Sigmoid colon (tissue), 7 donors: ENCODE measurements around the gene PLA2G5. TPM values are rescaled to one million over a fixed set of nuclear protein-coding genes. Genes with fewer than 3 reads are reported as not detected.

Source experiments
- DNase-seq: peaks from one replicate; pipeline ENCODE4 v3.0.0-alpha.2; 2019
- H3K27ac ChIP-seq, 4 donors: fragments of 200-600 bp; sonication (generic); one replicate each; pipeline ENCODE4 v1.5.1; 2016 to 2019; ENCODE audit warnings: mild to moderate bottlenecking in 1 of 4
- H3K27me3 ChIP-seq, 3 donors: fragments of 200-600 bp; sonication (generic); one replicate each; pipeline ENCODE4 v1.5.1; 2019; ENCODE audit warnings: mild to moderate bottlenecking in 1 of 3
- H3K36me3 ChIP-seq, 4 donors: fragments of 200-600 bp; sonication (generic); one replicate each; pipeline ENCODE4 v1.5.1; 2016 to 2019
- H3K4me1 ChIP-seq, 4 donors: fragments of 200-600 bp; sonication (generic); one replicate each; pipeline ENCODE4 v1.5.1; 2017 to 2019
- H3K4me3 ChIP-seq, 4 donors: fragments of 200-600 bp; sonication (generic); one replicate each; pipeline ENCODE4 v1.5.1; 2017 to 2019; ENCODE audit warnings: mild to moderate bottlenecking in 2 of 4, moderate library complexity in 1 of 4
- H3K9me3 ChIP-seq, 4 donors: fragments of 200-600 bp in 3 of 4; sonication (generic) in 3 of 4; one replicate each; pipeline versions ENCODE4 v1.5.1 to v1.6.1; 2013 to 2019
- EP300 ChIP-seq, 4 donors: sonication (generic); formaldehyde crosslinking; IDR thresholded peaks; one replicate each; pipeline ENCODE4 v1.6.1; 2017; ENCODE audit warnings: antibody characterized with exemption in 4 of 4
- POLR2A ChIP-seq, 2 donors: fragments of 450-650 bp; IDR thresholded peaks; one replicate each; pipeline ENCODE4 v1.6.1; 2016; ENCODE audit warnings: antibody characterized with exemption in 2 of 2, mild to moderate bottlenecking in 2 of 2, moderate library complexity in 2 of 2
- POLR2AphosphoS5 ChIP-seq, 4 donors: sonication (generic); formaldehyde crosslinking; IDR thresholded peaks; one replicate each; pipeline ENCODE4 v1.6.1; 2017; ENCODE audit warnings: antibody characterized with exemption in 4 of 4
- whole genome bisulfite sequencing, 2 donors: extraction: QIAGEN DNeasy Blood & Tissue Kit; methylation state at CpG; one replicate each; pipeline ENCODE4 v1.1.7; 2013; 5-methylcytosine and 5-hydroxymethylcytosine counted together
- intact Hi-C: fragments of 100-400 bp; cut with DNase I; formaldehyde crosslinking; loops from one replicate; pipeline ENCODE4 v1.15.1; 2023
- polyA plus RNA-seq, 3 donors: library from polyadenylated mRNA; stranded (reverse); fragments of 200-250 nt; gene quantifications; one replicate each; pipeline ENCODE4 v1.2.3, GENCODE V29; 2013
- total RNA-seq, 4 donors: library from RNA; depleted of rRNA; stranded (reverse); fragments of >200 nt; gene quantifications; one replicate each; pipeline ENCODE4 v1.1.0, GENCODE V29; 2016
- TF ChIP-seq, protein P1 (sequence below), 4 experiments: fragments of 450-650 bp in 3 of 4; fragments of 200-600 bp in 1 of 4; IDR thresholded peaks; one replicate each; pipeline ENCODE4 v1.5.1; 2016 to 2019; ENCODE audit warnings: antibody characterized with exemption in 4 of 4, mild to moderate bottlenecking in 3 of 4, moderate library complexity in 2 of 4
- donor health status: healthy with polysubstance abuse.
- donor health status: Bipolar disorder and iron deficiency.
- donor health status: healthy.

Gene PLA2G5
- total and polyA plus RNA-seq, 7 donors = 0.69 to 45.4 (median 18.6) TPM

DNA sequence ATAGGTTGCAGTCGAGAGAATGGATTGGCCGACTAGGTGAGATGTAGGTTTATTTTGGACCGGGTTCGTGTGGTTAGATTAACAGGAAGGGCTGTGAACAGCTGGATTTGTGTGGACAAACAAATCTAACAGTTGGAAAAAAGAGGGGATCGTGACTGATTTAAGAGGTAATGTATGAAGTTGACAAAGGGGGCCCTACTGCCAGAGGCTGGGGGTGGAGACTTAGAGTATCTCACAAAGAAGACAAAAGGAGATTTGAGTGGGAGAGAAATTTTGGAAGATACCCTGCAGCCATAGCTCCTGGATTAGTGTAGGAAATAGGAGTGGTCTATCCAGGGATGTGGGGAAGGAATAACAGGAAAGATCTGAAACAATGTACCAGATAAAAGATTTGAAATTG lies 38.8 kb upstream of the PLA2G5 start:
- DNase-seq = no peak
- H3K36me3 ChIP-seq = no peaks in the 10 kb centered on the region
- no peak overlapping the region for H3K27ac ChIP-seq
- H3K4me3 ChIP-seq = no peak overlapping the region
- H3K9me3 ChIP-seq = peaks cover 0 to 6% (median 0%) of the 10 kb centered on the region in 4 donors
- H3K4me1 ChIP-seq = no peaks in the 10 kb centered on the region
- TF ChIP-seq EP300 (IDR thresholded peaks at IDR 0.05) = no peak
- H3K27me3 ChIP-seq = no peaks in the 10 kb centered on the region
- WGBS, 2 donors = 75% methylated on average over 5 of the region's 5 CpGs
- intact Hi-C loops = no loop called here

DNA sequence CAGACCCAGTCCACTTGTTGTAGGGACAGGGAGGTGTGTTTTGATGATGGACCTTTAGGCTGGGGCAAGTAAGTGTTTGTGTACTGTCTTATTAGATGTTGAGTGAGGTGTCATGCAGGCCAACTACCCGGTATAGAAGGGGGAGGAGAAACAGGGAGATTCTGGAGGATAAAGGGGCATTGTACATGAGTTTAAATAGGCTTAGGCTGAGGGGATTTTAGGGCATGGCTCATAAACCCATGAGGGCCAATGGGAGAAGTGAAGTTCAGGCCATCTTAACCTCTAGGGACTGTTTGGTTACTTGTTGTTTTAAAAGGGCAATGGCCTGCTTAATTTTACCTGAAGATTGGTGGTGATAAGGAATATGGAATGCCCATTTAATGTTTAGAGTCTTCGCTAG lies 38.2 kb upstream of the PLA2G5 start:
- H3K27me3 ChIP-seq = no peaks in the 10 kb centered on the region
- no peaks in the 10 kb centered on the region for H3K36me3 ChIP-seq
- DNase-seq = no peak
- H3K9me3 ChIP-seq = peaks cover 0 to 9% (median 2%) of the 10 kb centered on the region in 4 donors
- H3K4me3 ChIP-seq = no peak overlapping the region
- no peaks in the 10 kb centered on the region for H3K4me1 ChIP-seq
- intact Hi-C loops = no loop called here
- 78 to 88% methylated on average over 2 of the region's 2 CpGs for WGBS, 2 donors
- H3K27ac ChIP-seq = no peak overlapping the region
- no peak for TF ChIP-seq POLR2AphosphoS5 (IDR thresholded peaks at IDR 0.05)
- TF ChIP-seq EP300 (IDR thresholded peaks at IDR 0.05) = no peak
- TF ChIP-seq POLR2A (IDR thresholded peaks at IDR 0.05) = no peak
- TF ChIP-seq, protein P1, sequence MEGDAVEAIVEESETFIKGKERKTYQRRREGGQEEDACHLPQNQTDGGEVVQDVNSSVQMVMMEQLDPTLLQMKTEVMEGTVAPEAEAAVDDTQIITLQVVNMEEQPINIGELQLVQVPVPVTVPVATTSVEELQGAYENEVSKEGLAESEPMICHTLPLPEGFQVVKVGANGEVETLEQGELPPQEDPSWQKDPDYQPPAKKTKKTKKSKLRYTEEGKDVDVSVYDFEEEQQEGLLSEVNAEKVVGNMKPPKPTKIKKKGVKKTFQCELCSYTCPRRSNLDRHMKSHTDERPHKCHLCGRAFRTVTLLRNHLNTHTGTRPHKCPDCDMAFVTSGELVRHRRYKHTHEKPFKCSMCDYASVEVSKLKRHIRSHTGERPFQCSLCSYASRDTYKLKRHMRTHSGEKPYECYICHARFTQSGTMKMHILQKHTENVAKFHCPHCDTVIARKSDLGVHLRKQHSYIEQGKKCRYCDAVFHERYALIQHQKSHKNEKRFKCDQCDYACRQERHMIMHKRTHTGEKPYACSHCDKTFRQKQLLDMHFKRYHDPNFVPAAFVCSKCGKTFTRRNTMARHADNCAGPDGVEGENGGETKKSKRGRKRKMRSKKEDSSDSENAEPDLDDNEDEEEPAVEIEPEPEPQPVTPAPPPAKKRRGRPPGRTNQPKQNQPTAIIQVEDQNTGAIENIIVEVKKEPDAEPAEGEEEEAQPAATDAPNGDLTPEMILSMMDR (IDR thresholded peaks at IDR 0.05) = no peak

DNA sequence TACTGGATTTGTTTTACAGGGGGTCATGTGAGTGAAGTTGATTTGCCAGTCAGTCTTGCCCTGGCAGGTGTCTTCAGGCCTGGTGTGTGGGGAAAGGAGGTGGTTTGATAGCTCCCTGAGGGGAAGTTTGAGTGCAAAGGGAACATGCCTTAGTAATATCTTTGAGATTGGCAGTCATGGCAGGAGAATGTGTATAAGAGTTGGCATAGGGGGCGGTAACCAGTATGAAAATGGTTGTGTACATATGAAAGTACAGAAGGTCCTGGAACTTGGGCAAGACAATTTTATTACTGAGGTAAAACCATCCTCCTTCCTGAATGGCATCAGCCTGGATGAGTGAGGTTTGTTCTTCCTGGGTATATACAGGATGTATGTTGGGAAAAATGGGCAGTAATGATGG lies 37.6 kb upstream of the PLA2G5 start:
- Histone ChIP-seq H3K4me3 (no peak overlapping the region), H3K36me3 (no peaks in the 10 kb centered on the region), H3K4me1 (no peaks in the 10 kb centered on the region), H3K27ac (no peak overlapping the region), H3K9me3 (peaks cover 0 to 9% (median 2%) of the 10 kb centered on the region in 4 donors), H3K27me3 (no peaks in the 10 kb centered on the region)
- intact Hi-C loops = no loop called here
- DNase-seq = no peak
- 66 to 88% methylated on average over 1 of the region's 1 CpG for WGBS, 2 donors
- TF ChIP-seq, protein P1 (IDR thresholded peaks at IDR 0.05) = no peak
- TF ChIP-seq POLR2AphosphoS5 (IDR thresholded peaks at IDR 0.05) (no peak), EP300 (IDR thresholded peaks at IDR 0.05) (no peak), POLR2A (IDR thresholded peaks at IDR 0.05) (no peak)

DNA sequence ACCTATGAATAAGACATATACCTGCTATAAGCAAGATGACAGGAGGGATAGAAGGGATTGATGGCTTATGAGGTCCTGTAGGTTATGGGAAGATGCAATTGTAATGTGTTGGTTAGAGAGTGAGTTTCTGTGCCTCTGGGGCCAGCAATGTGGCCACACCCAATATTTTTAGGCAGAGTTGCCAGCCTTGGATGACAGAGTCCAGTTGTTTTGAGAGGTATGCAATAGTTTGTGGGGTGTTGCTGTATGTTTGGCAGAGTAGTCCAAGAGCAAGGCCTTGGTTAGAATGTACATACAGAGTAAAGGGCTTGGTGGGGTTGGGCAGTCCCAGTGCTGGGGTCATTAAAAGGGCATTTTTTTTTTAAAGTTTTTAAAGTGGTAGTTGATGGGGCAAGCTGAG lies 36.6 kb upstream of the PLA2G5 start:
- Histone ChIP-seq H3K4me1 (no peaks in the 10 kb centered on the region), H3K9me3 (peaks cover 0 to 9% (median 2%) of the 10 kb centered on the region in 4 donors), H3K27me3 (no peaks in the 10 kb centered on the region), H3K27ac (no peak overlapping the region), H3K36me3 (no peaks in the 10 kb centered on the region), H3K4me3 (no peak overlapping the region)
- DNase-seq = no peak
- intact Hi-C loops = no loop called here
- TF ChIP-seq EP300 (IDR thresholded peaks at IDR 0.05) (no peak), POLR2AphosphoS5 (IDR thresholded peaks at IDR 0.05) (no peak), POLR2A (IDR thresholded peaks at IDR 0.05) (no peak)
- TF ChIP-seq, protein P1 (IDR thresholded peaks at IDR 0.05) = no peak

DNA sequence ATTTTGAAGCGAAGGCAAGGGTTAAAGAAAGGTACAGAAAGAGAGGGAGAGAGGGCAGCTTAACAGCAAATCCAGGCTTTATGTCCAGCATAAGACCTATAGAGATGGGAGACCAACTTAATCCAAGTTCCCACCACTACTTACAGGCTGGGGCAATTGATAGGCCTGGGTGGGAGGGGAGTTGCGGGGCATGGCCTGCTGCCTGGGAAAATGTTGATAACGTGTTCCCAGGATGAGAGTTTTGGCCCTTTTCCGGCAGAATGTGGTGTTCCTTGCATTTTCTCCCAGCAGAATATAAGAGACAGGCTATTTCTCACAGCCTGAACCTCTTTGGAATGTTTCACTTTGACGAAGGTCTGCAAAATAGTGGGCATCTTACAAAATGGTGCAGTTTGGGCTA lies 34.9 kb upstream of the PLA2G5 start:
- no peak for DNase-seq
- TF ChIP-seq EP300 (IDR thresholded peaks at IDR 0.05) = no peak
- Histone ChIP-seq H3K36me3 (no peaks in the 10 kb centered on the region), H3K27me3 (no peaks in the 10 kb centered on the region), H3K27ac (no peak overlapping the region), H3K4me3 (no peak overlapping the region), H3K4me1 (no peaks in the 10 kb centered on the region), H3K9me3 (peaks cover 0 to 9% (median 2%) of the 10 kb centered on the region in 4 donors)
- intact Hi-C loops = no loop called here
- WGBS, 2 donors = 86 to 87% methylated on average over 5 of the region's 5 CpGs

DNA sequence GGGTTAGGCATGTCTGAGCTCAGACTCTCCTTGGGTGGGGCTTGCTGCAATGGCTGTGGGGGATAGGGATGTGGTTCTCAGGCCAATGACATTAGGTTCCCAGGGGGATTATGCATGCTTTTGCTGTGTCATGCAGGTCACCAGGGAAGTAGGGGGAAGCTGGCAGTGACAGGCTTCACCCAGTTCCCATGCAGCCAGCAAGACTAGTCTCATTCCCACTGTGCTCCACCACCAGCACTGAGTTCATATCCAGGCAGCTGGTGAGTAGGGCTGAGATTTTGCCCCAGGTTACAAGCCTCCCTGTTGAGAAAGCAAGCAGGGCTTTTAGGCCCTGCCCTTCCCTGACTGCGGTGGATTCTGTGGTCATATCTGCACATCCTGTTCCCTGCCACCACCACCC lies 32.1 kb upstream of the PLA2G5 start:
- no peak overlapping the region for H3K4me3 ChIP-seq
- intact Hi-C loops = no loop called here
- DNase-seq = no peak
- no peaks in the 10 kb centered on the region for H3K4me1 ChIP-seq
- H3K27ac ChIP-seq = no peak overlapping the region
- no peaks in the 10 kb centered on the region for H3K27me3 ChIP-seq
- TF ChIP-seq POLR2AphosphoS5 (IDR thresholded peaks at IDR 0.05) (no peak), POLR2A (IDR thresholded peaks at IDR 0.05) (no peak), EP300 (IDR thresholded peaks at IDR 0.05) (no peak)
- TF ChIP-seq, protein P1 (IDR thresholded peaks at IDR 0.05) = no peak
- H3K36me3 ChIP-seq = no peaks in the 10 kb centered on the region
- 47 to 73% methylated on average over 1 of the region's 1 CpG for WGBS, 2 donors
- H3K9me3 ChIP-seq = peaks cover 0 to 9% (median 2%) of the 10 kb centered on the region in 4 donors
